ENCODE measurements around the gene CNTNAP3B. TPM values are rescaled to one million over a fixed set of nuclear protein-coding genes. Genes with fewer than 3 reads are reported as not detected.
"Not testable (repeated sequence)": the region's sequence is repeated elsewhere in the genome, so short reads cannot be mapped to it uniquely, and the experiment has no call there.

CNTNAP3B gene
- total RNA-seq, 3 donors from 2014 or later (not counting 1 experiment from before 2014, with no cell fraction given), result not detected

- H3K4me3 ChIP-seq (ENCODE audit: low read length); H3K9me3 ChIP-seq (ENCODE audit: control insufficient read depth, insufficient read depth, low read length); DNase-seq; H3K36me3 ChIP-seq (ENCODE audit: control insufficient read depth, insufficient read depth, low read length); intact Hi-C loops (cut with micrococcal nuclease); H3K9me3 Mint-ChIP-seq; H3K4me1 ChIP-seq (ENCODE audit: control insufficient read depth, insufficient read depth, low read length); H3K27me3 Mint-ChIP-seq (ENCODE audit: low read depth in 2 of 2); H3K4me3 Mint-ChIP-seq; H3K27ac ChIP-seq (ENCODE audit: low read length); ATAC-seq; H3K4me1 Mint-ChIP-seq; H3K27ac Mint-ChIP-seq; H3K27me3 ChIP-seq (ENCODE audit: control insufficient read depth, insufficient read depth, low read length): not testable (repeated sequence)
- no CpG with 5 or more reads among the region's 3 CpGs for WGBS (ENCODE audit: insufficient coverage)
- peaks cover 13% of the 10 kb centered on the region for H3K36me3 Mint-ChIP-seq
Measured at GRCh38 chr9:41941738-41942137, 187.5 kb downstream of the CNTNAP3B start.

GRCh38 chr9:41938143-41938542 lies 191.1 kb downstream of the CNTNAP3B start:
- H3K27me3 ChIP-seq (ENCODE audit: control insufficient read depth, insufficient read depth, low read length); H3K4me1 ChIP-seq (ENCODE audit: control insufficient read depth, insufficient read depth, low read length); H3K27me3 Mint-ChIP-seq (ENCODE audit: low read depth in 2 of 2); H3K9me3 Mint-ChIP-seq; H3K36me3 ChIP-seq (ENCODE audit: control insufficient read depth, insufficient read depth, low read length); H3K27ac ChIP-seq (ENCODE audit: low read length); H3K4me3 ChIP-seq (ENCODE audit: low read length); DNase-seq; H3K4me3 Mint-ChIP-seq; intact Hi-C loops (cut with micrococcal nuclease); ATAC-seq; H3K4me1 Mint-ChIP-seq; H3K27ac Mint-ChIP-seq; H3K9me3 ChIP-seq (ENCODE audit: control insufficient read depth, insufficient read depth, low read length): not testable (repeated sequence)
- H3K36me3 Mint-ChIP-seq, result peaks cover 12% of the 10 kb centered on the region

GRCh38 chr9:41935727-41936126 lies 193.5 kb downstream of the CNTNAP3B start:
- H3K4me1 ChIP-seq (ENCODE audit: control insufficient read depth, insufficient read depth, low read length); DNase-seq; ATAC-seq; H3K27me3 Mint-ChIP-seq (ENCODE audit: low read depth in 2 of 2); intact Hi-C loops (cut with micrococcal nuclease); H3K4me3 Mint-ChIP-seq; H3K36me3 ChIP-seq (ENCODE audit: control insufficient read depth, insufficient read depth, low read length); H3K36me3 Mint-ChIP-seq; H3K9me3 ChIP-seq (ENCODE audit: control insufficient read depth, insufficient read depth, low read length); H3K27me3 ChIP-seq (ENCODE audit: control insufficient read depth, insufficient read depth, low read length); H3K9me3 Mint-ChIP-seq; H3K27ac Mint-ChIP-seq; H3K27ac ChIP-seq (ENCODE audit: low read length); H3K4me1 Mint-ChIP-seq; H3K4me3 ChIP-seq (ENCODE audit: low read length): not testable (repeated sequence)
- WGBS (ENCODE audit: insufficient coverage), result 33% methylated on average over 1 of the region's 3 CpGs

- H3K27me3 Mint-ChIP-seq (ENCODE audit: low read depth in 2 of 2); H3K27ac Mint-ChIP-seq; H3K36me3 Mint-ChIP-seq; H3K4me1 ChIP-seq (ENCODE audit: control insufficient read depth, insufficient read depth, low read length); H3K4me3 ChIP-seq (ENCODE audit: low read length); DNase-seq; H3K4me3 Mint-ChIP-seq; H3K36me3 ChIP-seq (ENCODE audit: control insufficient read depth, insufficient read depth, low read length); H3K9me3 ChIP-seq (ENCODE audit: control insufficient read depth, insufficient read depth, low read length); intact Hi-C loops (cut with micrococcal nuclease); ATAC-seq; H3K9me3 Mint-ChIP-seq; H3K27me3 ChIP-seq (ENCODE audit: control insufficient read depth, insufficient read depth, low read length); H3K4me1 Mint-ChIP-seq; H3K27ac ChIP-seq (ENCODE audit: low read length): not testable (repeated sequence)
- WGBS (ENCODE audit: insufficient coverage), result 40% methylated on average over 1 of the region's 6 CpGs
Measured at GRCh38 chr9:41929172-41929571, 200.1 kb downstream of the CNTNAP3B start.

GRCh38 chr9:41917374-41917773 lies 211.9 kb downstream of the CNTNAP3B start:
- H3K4me1 ChIP-seq (ENCODE audit: control insufficient read depth, insufficient read depth, low read length); H3K4me3 Mint-ChIP-seq; H3K9me3 Mint-ChIP-seq; H3K36me3 ChIP-seq (ENCODE audit: control insufficient read depth, insufficient read depth, low read length); H3K9me3 ChIP-seq (ENCODE audit: control insufficient read depth, insufficient read depth, low read length); H3K4me1 Mint-ChIP-seq; ATAC-seq; H3K27ac Mint-ChIP-seq; H3K27me3 ChIP-seq (ENCODE audit: control insufficient read depth, insufficient read depth, low read length); H3K27me3 Mint-ChIP-seq (ENCODE audit: low read depth in 2 of 2); H3K27ac ChIP-seq (ENCODE audit: low read length); H3K4me3 ChIP-seq (ENCODE audit: low read length); intact Hi-C loops (cut with micrococcal nuclease); DNase-seq; H3K36me3 Mint-ChIP-seq: not testable (repeated sequence)
- 78% methylated on average over 1 of the region's 1 CpG for whole genome bisulfite sequencing (ENCODE audit: insufficient coverage)

DNA sequence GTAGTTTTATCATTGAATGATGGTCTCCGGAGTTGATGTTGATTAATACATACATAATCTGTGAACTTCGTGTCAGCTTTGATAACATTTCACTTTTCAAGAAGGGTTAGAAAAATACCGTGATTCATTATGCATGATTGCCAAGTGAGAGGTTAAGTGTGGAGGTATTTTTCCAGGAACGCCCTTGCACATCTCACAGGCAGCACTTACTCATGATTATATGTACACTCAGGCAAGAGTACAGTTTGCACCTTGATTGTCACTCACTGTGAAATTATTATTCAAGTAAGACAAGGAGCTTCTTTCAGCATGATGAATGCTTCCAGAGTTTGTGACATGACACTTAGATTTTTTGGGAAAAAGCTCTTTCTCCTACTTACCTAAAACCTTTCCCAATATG lies 223.7 kb downstream of the CNTNAP3B start:
- ATAC-seq; H3K27me3 ChIP-seq (ENCODE audit: control insufficient read depth, insufficient read depth, low read length); H3K27ac Mint-ChIP-seq; H3K9me3 ChIP-seq (ENCODE audit: control insufficient read depth, insufficient read depth, low read length); H3K4me3 Mint-ChIP-seq; H3K9me3 Mint-ChIP-seq; DNase-seq; H3K27me3 Mint-ChIP-seq (ENCODE audit: low read depth in 2 of 2); H3K4me1 ChIP-seq (ENCODE audit: control insufficient read depth, insufficient read depth, low read length); H3K36me3 Mint-ChIP-seq; H3K4me3 ChIP-seq (ENCODE audit: low read length); H3K36me3 ChIP-seq (ENCODE audit: control insufficient read depth, insufficient read depth, low read length); H3K4me1 Mint-ChIP-seq; H3K27ac ChIP-seq (ENCODE audit: low read length); intact Hi-C loops (cut with micrococcal nuclease): not testable (repeated sequence)
- no CpG with 5 or more reads among the region's 4 CpGs for WGBS (ENCODE audit: insufficient coverage)

DNA sequence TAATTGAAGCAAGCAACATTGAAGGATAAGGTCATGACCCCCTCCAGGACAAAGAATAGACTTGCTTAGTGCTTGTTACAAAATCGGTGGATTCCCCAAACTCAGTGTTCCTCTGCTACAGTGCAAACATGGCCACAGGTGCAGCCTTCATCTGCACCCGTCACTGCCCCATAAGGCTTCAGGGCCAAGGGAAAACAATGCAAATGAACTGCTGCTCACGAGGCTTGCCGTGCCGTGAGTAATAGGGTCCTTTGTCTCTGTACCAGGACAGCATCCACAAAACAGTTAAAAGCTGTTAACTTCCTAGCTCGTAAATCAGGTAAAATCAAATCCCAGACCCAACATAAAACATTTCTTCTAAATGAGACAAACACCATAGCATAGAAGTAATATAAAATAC lies 226.5 kb downstream of the CNTNAP3B start:
- no CpG with 5 or more reads among the region's 6 CpGs for WGBS (ENCODE audit: insufficient coverage)
- H3K27ac Mint-ChIP-seq; H3K4me1 Mint-ChIP-seq; ATAC-seq; H3K36me3 ChIP-seq (ENCODE audit: control insufficient read depth, insufficient read depth, low read length); H3K27me3 ChIP-seq (ENCODE audit: control insufficient read depth, insufficient read depth, low read length); H3K4me3 ChIP-seq (ENCODE audit: low read length); H3K36me3 Mint-ChIP-seq; DNase-seq; H3K4me3 Mint-ChIP-seq; H3K9me3 Mint-ChIP-seq; intact Hi-C loops (cut with micrococcal nuclease); H3K9me3 ChIP-seq (ENCODE audit: control insufficient read depth, insufficient read depth, low read length); H3K27ac ChIP-seq (ENCODE audit: low read length); H3K27me3 Mint-ChIP-seq (ENCODE audit: low read depth in 2 of 2); H3K4me1 ChIP-seq (ENCODE audit: control insufficient read depth, insufficient read depth, low read length): not testable (repeated sequence)

- H3K36me3 Mint-ChIP-seq; ATAC-seq; H3K4me3 ChIP-seq (ENCODE audit: low read length); H3K27me3 Mint-ChIP-seq (ENCODE audit: low read depth in 2 of 2); H3K36me3 ChIP-seq (ENCODE audit: control insufficient read depth, insufficient read depth, low read length); H3K9me3 Mint-ChIP-seq; H3K9me3 ChIP-seq (ENCODE audit: control insufficient read depth, insufficient read depth, low read length); H3K4me1 ChIP-seq (ENCODE audit: control insufficient read depth, insufficient read depth, low read length); DNase-seq; intact Hi-C loops (cut with micrococcal nuclease); H3K4me1 Mint-ChIP-seq; H3K27me3 ChIP-seq (ENCODE audit: control insufficient read depth, insufficient read depth, low read length); H3K4me3 Mint-ChIP-seq; H3K27ac Mint-ChIP-seq; H3K27ac ChIP-seq (ENCODE audit: low read length): not testable (repeated sequence)
- no CpG with 5 or more reads among the region's 46 CpGs for WGBS (ENCODE audit: insufficient coverage)
Measured at GRCh38 chr9:41898720-41899343, 230.4 kb downstream of the CNTNAP3B start.
